Stimulated activated CD8-positive, alpha-beta memory T cell treated with anti-CD3 and anti-CD28 coated beads, Interleukin-4, amount 100 ng/mL, for 48 hours (primary cell): ENCODE results near the gene CAPN9.

Experiments
- DNase-seq: peaks from one replicate; pipeline ENCODE4 v3.0.0-alpha.2; 2020

Gene CAPN9

GRCh38 chr1:230771773-230772354, 24.7 kb downstream of the CAPN9 start:
- no peak for DNase-seq

GRCh38 chr1:230772457-230773395, 25.5 kb downstream of the CAPN9 start:
- no peak for DNase-seq

GRCh38 chr1:230773396-230774033, 26.3 kb downstream of the CAPN9 start:
- DNase-seq = no peak

- no peak for DNase-seq
Measured at GRCh38 chr1:230778916-230779590, 31.9 kb downstream of the CAPN9 start.

- no peak for DNase-seq
Measured at GRCh38 chr1:230781131-230781530, 33.9 kb downstream of the CAPN9 start.

GRCh38 chr1:230781594-230781993, 34.4 kb downstream of the CAPN9 start:
- no peak for DNase-seq

GRCh38 chr1:230784163-230784562, 37.0 kb downstream of the CAPN9 start:
- no peak for DNase-seq

GRCh38 chr1:230785636-230786384, 38.6 kb downstream of the CAPN9 start:
- DNase-seq = no peak

- DNase-seq = no peak
Measured at GRCh38 chr1:230786385-230786753, 39.2 kb downstream of the CAPN9 start.

- no peak for DNase-seq
Measured at GRCh38 chr1:230787471-230787870, 40.3 kb downstream of the CAPN9 start.

- DNase-seq = no peak
Measured at GRCh38 chr1:230788561-230789275, 41.5 kb downstream of the CAPN9 start.

- DNase-seq = no peak
Measured at GRCh38 chr1:230790026-230790425, 42.8 kb downstream of the CAPN9 start.

GRCh38 chr1:230791986-230792564, 44.9 kb downstream of the CAPN9 start:
- no peak for DNase-seq

- DNase-seq = no peak
Measured at GRCh38 chr1:230792691-230793462, 45.7 kb downstream of the CAPN9 start.

GRCh38 chr1:230793463-230793745, 46.2 kb downstream of the CAPN9 start:
- DNase-seq = no peak

- no peak for DNase-seq
Measured at GRCh38 chr1:230794431-230794830, 47.2 kb downstream of the CAPN9 start.

GRCh38 chr1:230794871-230795605, 47.9 kb downstream of the CAPN9 start:
- no peak for DNase-seq

- DNase-seq = no peak
Measured at GRCh38 chr1:230796626-230797025, 49.4 kb downstream of the CAPN9 start.

GRCh38 chr1:230797376-230797920, 50.3 kb downstream of the CAPN9 start:
- peak; percentile 11 for DNase-seq

- DNase-seq = no peak
Measured at GRCh38 chr1:230797942-230798365, 50.8 kb downstream of the CAPN9 start.
